HG02870 (cell line): Measurements from ENCODE around the gene PXDN.
"Not testable (repeated sequence)": the region's sequence is repeated elsewhere in the genome, so short reads cannot be mapped to it uniquely, and the experiment has no call there.

ENCODE experiments used
- ATAC-seq: cut with Tn5 transposase; IDR thresholded peaks from one replicate; pipeline ENCODE4 v1.9.1; 2021; ENCODE audit warnings: mild to moderate bottlenecking, moderate library complexity; ENCODE audit not compliant: unreplicated experiment

The PXDN gene

DNA sequence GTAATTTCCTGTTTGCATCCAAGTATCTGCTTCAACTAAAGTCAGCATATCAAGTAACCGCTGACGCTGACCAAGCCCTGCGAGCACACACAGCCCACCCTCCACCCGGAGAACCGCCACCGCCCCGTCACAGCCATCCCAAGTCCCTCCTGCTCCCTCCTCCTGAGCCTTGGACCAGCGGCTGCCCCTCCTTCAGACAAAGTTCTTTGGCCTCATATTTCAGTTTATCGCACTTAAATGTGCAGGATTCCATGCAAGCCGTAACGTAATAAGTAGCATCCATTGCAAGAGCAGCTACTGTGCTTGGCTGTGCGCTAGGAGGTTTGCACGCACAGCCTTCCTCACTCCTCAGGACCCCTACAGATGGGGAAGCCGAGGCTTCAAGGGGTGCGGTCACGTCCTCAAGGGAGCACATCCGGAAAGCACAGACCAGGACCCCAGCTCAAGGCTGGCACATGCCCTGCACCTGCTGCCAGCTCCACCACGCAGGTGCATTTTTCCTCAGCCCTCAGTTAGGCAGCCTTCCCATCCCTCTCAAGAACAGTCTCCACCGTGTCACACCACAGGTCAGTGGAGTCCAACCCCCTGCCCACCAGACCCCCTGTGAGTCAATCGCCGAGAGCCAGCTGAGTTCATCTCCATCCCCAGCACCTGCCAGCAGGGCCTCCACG is 17.1 kb downstream of the PXDN start:
- no peak for ATAC-seq

DNA sequence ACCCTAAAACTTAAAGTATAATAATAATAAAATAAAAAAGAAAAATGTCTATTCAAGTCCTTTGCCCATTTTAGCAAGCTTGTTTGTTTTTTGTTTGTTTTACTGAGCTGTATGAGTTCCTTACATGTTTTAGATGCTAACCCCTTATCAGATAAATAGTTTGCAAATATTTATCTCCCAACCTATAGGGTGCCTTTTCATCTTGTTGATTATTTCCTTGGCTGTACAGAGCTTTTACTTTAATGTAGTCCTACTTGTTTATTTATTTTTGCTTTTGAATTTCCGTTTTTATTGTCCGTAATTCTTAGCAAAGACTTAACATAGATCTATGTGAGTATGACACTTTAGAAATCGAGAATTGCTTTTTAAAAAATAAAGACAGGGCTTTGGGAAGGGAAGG is 17.8 kb downstream of the PXDN start:
- ATAC-seq: no peak

DNA sequence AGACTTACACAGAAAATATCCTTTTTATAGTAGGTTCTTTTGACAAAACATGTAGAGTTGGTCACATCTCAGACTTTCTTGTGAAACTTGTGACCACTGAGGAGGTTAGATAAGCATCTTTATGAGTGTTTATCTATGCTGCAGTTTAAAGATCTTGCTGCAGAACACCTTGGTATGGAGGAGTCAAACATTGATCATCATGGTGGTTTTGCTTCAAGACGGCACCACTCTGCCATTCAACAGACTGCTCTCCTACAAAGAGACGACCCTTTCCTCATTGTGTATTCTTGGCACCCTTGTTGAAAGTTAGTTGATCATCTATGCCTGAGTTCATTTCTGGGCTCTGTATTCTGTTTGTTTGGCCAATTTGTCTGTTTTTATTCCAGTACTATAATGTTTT is 20.0 kb downstream of the PXDN start:
- not testable (repeated sequence) for ATAC-seq

DNA sequence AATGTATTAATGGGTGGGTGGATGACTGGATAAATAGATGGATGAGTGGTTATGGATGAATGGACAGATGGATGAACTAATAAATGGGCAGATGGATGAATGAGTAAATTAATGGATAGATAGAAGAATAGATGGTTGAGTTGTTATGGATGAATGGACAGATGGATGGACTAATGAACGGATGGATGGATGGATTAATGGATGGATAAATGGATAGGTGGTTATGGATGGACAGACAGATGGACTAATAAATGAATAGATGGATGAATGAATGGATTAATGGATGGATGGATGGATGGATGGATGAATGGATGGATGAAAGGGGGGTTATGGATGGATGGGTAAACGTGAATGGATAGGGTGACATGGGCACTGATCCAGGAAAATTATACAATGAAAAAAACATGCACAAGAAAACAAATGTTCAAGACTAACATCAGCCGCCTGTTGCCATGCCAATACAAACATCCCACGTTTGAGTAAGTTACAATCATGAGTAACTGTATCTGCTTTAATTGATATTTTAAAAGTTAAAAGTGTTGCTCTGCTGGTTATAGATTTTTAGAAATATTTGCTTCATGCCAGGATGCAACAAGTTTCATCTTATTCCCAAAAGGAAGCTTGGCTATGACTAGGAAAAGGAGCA is 20.8 kb downstream of the PXDN start:
- ATAC-seq: no peak

DNA sequence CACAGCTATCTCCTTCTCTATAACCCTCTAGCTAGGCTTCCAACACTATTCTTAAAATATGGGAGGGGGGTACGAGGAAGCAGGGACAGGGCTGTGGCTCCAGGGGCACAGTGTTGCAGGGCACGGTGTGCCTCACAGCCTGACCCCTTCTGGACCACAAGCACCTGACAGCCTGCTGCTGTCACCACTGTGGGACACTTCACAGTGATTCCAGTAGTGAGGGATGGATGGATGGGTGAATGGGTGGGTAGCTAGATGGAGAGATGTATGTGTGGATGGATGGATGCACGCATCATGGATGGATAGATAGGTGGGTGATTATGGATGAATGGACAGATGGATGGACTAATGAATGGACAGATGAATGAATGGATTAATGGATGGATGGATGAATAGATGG is 21.6 kb downstream of the PXDN start:
- no peak for ATAC-seq

DNA sequence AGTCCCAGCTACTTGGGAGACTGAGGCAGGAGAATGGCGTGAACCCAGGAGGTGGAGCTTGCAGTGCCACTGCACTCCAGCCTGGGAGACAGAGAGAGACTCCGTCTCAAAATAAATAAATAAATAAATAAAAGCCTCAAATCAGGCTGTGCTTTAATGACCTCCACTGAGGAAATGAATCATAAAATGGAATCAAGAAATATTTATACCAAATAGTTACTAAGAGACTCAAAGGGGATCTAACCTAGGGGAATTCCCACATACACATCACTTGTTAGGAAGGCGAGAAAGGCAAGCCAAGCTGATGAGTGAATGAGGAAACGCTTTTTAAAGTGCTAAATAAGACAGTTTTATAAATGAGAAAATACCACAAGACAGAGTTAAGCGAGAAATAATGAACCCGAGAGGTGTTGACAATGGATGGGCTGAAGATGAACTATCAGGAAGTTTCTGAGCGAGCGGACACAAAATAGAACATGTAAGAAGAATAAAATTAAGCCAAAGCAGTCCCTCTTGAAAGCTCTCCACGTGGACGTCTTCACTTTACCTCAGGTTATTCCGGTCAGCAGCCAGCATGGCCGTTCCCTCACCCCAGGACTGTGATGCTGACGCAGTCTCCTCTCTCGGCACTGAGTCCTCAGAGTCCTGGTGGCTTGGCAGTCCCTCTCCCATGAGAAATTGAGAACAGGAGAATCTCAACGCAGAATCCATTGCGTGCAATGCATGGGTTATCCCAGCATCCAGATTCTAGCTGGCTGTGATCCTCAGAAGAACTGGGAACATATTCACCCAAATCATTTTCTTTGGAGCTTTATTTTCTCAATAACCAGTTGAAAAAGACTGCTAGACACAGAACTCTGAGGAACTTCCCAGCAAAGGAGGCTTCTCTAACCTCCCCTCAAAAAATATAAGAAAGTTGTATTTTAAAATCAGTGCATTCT is 22.3 kb downstream of the PXDN start:
- ATAC-seq: no peak

DNA sequence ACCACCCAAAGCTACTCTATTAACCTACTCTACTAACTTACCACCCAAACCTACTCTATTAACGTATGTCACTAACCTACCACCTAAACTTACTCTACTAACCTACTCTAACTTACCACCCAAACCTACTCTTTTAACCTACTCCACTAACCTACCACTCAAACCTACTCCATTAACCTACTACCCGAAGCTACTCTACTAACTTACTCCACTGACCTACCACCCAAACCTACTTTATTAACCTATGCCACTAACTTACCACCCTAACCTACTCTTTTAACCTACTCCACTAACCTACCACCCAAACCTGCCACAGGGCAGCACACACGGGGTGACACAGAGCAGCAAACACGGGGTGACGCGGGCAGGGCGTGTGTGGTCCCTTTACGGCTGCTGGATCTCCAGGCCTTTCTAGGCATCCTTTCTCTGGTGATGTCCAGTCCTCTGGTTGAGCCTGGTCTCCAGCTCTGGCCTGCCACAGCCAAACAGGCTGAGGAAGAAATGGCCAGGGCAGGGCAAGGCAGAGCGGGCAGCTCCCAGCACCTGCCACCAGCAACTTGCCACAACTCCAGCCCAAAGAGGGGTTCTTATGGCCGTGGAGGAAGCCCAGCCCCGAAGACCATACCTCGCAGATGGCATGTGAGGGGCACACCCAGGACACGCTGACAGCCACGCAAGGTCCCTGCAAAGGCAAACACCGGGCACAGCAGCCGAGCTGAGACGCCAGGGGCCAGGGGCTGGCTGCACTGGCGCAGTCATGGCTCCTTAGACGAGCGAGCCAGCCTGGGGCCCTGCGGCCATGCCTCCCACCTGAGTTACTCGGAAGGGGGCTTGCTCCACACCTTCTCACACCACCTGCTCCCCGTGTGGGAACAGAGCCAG is 25.7 kb downstream of the PXDN start:
- no peak for ATAC-seq

DNA sequence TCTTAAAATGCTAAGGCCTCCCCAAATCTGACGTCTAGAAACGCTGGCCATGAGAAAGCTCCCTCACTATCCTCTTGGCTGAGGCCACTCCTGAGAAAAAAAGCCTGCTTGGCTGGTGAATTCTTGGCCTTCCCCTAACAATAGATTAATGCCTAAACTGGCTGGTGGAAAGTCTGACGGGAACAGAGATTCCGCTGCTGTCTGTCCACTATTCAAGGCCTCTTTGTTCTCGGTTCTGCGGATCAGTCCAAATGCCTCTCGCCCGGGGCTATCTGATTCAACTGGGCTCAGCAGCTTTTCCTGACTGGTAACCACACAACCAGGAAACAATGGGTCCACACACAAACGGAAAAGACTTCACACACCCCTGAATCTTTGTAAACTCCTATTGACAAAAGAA is 27.2 kb downstream of the PXDN start:
- ATAC-seq: no peak

DNA sequence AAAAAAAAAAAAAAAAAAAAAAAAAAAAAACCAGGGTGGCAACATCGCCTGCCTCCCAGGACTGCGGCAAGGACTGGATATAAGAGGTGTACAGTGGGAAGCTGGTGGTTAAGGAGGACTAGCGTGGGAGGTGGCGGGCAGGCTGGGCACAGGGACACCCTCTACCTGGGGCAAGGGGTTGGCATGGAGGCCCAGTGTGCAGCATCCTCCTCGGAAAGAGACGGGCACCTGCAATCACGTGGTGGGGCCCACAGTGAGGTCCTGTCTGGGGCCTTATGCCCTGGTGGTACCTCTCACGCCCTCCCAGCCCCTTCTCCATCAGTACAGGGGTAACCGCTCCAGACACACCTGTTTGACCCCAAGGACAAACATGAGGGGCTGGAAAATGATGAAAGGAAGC is 27.9 kb downstream of the PXDN start:
- ATAC-seq: no peak

DNA sequence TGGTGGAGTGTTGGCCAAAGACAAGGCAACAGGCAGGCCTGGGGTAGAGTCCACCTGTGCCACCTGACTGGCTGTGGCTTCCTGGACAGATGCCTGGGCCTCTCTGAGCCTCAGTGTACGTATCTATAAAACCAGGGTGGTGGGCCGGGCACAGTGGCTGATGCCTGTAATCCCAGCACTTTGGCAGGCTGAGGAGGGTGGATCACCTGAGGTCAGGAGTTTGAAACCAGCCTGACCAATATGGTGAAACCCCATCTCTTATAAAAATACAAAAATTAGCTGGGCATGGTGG is 28.4 kb downstream of the PXDN start:
- ATAC-seq: not testable (repeated sequence)

DNA sequence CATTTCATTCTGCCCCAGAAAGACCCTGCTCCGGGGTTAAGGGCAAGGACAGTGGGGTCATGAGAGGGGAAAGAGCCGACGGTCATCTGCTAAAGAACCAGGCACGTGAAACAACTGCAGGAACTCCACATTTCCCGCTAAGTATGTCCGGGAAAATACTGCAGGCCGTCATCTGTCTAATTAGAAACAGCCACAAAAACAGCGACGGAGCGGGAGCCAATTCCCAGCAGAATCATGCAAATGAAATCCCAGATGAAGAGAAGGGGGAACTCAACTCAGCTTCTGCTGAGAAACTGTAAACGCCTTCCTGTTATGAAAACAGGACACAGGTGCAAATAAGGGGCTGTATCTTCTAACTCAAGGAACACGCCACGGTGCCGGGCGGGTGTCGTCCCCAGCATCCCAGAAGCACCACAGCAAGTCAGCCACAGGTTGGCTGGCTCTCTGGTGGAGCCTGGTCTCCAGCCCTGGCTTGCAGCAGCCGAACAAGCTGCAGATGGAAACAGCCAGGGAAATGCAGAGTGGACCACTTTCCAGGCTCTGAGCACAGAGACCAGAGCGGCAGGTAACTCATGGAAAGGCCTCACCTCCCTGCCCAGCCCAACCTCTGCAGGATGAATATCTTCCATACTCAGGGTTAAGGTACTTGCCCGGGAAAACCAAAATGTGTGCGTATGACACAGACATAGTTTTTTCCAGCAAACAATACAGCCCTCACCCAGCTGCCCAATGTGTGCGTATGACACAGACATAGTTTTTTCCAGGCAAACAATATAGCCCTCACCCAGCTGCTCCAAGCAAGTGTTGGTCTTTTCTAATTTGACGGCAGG is 28.9 kb downstream of the PXDN start:
- ATAC-seq: no peak

DNA sequence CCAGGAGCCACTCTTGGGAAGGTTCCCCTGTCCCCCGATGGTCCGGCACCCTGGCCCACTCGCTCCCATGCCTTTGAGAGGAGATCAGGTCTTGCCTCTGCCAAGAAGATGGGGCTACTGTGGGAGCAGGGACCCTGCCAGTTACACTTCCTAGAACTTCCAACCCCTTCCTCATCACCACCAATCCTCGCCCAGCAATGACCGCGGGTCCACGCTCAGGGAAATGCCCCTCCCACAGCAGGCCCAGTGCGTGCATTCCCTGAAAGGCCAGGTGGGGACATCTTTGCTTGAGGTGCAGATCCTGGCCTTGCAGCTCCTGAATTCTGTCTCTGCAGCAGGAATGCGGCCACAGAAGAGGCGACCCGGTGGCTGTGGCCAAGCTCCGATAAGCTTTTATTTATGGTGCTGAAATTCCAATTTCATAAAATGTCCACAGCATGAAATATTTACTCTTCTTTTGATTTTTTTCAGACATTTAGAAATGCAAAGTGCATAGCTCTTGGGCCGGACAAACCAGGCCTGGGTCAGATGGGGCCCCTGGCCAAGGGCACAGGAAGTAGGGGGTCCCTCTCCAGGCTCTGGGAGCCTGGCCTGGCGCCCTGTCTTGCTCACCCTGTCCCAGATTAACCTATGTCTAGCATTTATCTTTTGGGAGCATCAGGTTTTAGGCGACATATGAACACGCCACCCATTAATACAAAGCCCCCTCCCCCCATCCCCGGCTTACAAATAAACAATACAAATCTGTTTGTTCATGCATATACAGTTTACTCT is 29.8 kb downstream of the PXDN start:
- ATAC-seq: no peak

DNA sequence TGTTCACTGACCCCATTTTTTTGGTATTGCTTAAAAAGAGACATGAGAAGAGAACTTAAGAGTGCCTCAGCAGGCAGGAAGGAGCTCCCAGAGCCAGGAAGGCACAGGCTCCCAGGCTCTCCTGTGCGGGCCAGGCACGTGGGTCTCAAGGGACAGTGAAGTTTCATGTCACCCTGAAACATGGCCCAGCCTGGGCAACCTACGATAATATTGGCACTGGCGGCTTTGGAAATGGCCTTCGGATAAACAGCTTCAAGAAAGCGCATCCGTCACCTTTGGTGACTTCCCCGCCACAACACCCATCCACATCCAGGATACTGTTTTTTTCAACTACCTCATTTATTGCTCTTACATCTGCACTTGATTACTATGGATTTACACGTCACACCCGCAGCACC is 30.5 kb downstream of the PXDN start:
- ATAC-seq: no peak

DNA sequence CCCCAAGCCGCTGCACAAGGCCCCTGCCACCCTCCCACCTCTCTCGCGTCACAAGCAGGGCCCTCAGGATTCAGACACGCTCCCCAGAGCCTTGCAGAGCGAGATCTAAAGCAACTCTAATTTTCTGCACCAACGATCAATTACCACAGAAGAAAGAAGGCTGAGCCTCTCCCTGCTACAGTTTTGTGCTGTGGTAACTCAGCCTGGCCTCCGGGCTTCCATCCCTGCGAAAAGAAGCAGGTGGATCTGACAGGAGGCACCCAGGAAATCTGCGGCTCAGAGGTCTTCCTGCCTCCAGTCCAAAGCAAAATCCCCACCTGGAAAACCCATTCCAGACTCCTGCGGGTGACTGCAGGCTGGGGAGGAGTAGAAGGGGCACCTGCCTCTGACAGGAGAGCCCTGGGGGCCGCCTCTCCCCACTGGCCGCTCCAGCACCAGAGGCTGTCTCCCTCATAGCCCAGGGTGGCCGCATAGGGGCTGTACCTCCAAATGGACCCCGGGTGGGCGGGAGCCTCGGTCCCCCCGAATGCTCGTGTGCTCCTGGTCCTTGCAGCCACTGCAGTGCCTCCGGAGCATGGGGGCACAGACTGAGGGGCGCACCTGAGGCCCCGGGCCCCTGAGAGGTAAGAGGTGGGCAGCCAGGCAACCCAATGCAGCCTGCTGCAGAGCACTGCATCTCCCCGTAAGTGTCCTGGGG is 31.0 kb downstream of the PXDN start:
- no peak for ATAC-seq

DNA sequence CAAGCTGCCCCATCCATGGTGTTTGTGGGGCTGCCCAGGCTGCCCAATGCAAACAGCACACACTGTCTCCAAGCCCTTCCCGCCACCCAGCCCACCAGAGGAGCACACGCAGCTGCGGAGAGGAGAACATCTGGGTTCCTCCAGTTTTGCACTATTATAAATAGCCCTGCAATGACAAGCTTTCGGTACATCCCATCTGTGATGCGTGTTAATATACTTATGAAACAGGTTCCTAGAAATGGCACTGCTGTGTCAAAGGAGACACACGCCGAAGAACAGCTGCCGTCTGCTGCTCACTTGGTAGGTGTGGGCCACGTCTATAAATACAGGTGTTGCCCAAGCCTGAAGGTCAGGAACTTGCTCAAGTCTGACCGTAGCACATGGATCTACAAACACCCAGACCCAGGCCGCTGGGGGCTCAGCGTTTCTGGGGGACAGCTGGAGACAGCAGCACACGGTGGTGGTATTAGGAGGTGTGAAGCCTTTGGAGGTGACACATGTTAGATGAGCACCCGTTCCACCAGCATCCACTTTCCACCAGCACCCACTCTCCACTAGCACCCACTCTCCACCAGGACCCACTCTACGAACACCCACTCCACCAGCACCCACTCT is 34.3 kb downstream of the PXDN start:
- ATAC-seq: no peak

DNA sequence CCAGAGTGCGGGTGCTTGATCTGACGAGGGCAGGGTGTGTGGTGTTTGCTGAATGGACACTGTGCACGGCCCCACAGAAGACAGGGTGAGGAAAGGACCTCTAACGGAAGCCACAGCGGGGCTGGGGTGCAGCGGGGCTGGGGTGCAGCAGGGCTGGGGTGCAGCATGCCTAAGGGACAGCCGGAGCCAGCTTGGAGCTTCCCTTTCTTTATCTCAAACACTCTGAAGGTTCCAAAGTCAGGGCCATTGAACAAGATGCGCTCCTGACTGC is 35.0 kb downstream of the PXDN start:
- ATAC-seq: no peak

DNA sequence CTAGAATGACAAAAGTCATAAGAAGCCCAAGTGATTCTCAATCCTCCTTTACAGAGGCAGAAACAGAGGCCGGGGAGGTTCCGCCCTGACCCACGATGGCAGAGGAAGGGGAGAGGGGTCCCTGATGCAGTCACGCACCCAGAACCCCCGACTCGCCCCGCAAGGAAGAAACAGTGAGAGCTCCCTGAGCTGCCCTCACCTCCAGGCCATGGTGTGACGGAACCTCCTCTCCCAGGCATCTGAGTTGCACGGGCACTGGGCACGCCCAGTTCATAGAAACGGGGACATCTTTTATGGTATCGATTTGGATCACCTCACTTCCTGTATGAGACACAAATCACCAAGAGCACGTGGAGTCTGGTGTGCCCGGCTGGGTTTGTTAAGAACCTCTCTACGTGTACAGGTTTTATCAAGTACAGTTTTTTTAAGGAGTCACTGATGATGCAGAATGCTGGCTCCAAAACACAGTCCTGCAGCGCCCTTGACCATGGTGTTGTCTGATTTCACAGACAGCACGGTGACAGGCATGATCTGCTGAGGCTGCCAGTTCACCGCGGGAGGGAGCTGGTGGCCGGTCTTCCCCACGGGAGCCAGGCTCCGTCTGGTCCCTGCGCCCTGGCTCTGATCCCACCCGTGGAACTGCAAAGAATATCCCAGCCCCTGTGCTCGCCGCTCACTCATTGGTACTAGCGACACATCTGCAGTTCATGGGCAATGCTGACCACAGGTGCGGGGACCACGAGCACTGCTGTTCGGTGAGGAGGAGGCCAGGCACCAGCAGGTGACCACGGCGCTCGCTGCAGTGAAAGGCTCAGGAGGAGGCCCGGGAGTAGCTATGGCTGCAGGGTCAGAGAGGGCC is 35.6 kb downstream of the PXDN start:
- no peak for ATAC-seq
